Measurements from ENCODE around the gene SMR3A. TPM values are rescaled to one million over a fixed set of nuclear protein-coding genes. Genes with fewer than 3 reads are reported as not detected.

Gene SMR3A
- total RNA-seq, 4 donors from 2014 or later = not detected

- Histone ChIP-seq H3K27me3 (no peaks in the 10 kb centered on the region), H3K36me3 (no peaks in the 10 kb centered on the region), H3K4me3 (replicated peaks in 1 of 3) (no peak overlapping the region), H3K4me1 (peaks cover 0 to 10% of the 10 kb centered on the region in 2 donors), H3K9me3 (no peaks in the 10 kb centered on the region), H3K27ac (no peak overlapping the region)
- intact Hi-C loops (cut with DNase I) = no loop called here
- TF ChIP-seq POLR2A (IDR thresholded peaks at IDR 0.05) (no peak), CTCF (IDR thresholded peaks at IDR 0.05) (no peak)
- DNase-seq = no peak
- 87 to 89% methylated on average over 5 of the region's 5 CpGs for WGBS, 2 donors
These were observed 24.5 kb upstream of the SMR3A start for GRCh38 chr4:70336043-70336442.

GRCh38 chr4:70337886-70338420, 22.6 kb upstream of the SMR3A start:
- intact Hi-C loops (cut with DNase I) = no loop called here
- 76 to 78% methylated on average over 1 of the region's 1 CpG for WGBS, 2 donors
- H3K4me1 ChIP-seq = peaks cover 0 to 10% of the 10 kb centered on the region in 2 donors

GRCh38 chr4:70356185-70356584, 4.4 kb upstream of the SMR3A start:
- WGBS, 2 donors = 19 to 33% methylated on average over 1 of the region's 1 CpG
- no peak overlapping the region for H3K4me3 ChIP-seq (replicated peaks in 1 of 3)
- intact Hi-C loops (cut with DNase I) = no loop called here
- peak; percentile 69 to 79 for DNase-seq
- no peaks in the 10 kb centered on the region for H3K9me3 ChIP-seq
- no peaks in the 10 kb centered on the region for H3K36me3 ChIP-seq
- peak overlapping the region in 1 of 3 donors; percentile 8 for H3K27ac ChIP-seq
- no peaks in the 10 kb centered on the region for H3K27me3 ChIP-seq
- TF ChIP-seq CTCF (IDR thresholded peaks at IDR 0.05) (no peak), POLR2A (IDR thresholded peaks at IDR 0.05) (no peak)
- H3K4me1 ChIP-seq = peaks cover 0 to 10% of the 10 kb centered on the region in 2 donors

More at GRCh38 chr4:70337886-70338420, 22.6 kb upstream of the SMR3A start:
- TF ChIP-seq POLR2A (IDR thresholded peaks at IDR 0.05) = no peak
- no peak for TF ChIP-seq CTCF (IDR thresholded peaks at IDR 0.05)
- no peak for DNase-seq
- no peaks in the 10 kb centered on the region for H3K36me3 ChIP-seq
- H3K27me3 ChIP-seq = no peaks in the 10 kb centered on the region
- H3K27ac ChIP-seq = no peak overlapping the region
- no peak overlapping the region for H3K4me3 ChIP-seq (replicated peaks in 1 of 3)
- no peaks in the 10 kb centered on the region for H3K9me3 ChIP-seq

GRCh38 chr4:70359115-70359661, 1.4 kb upstream of the SMR3A start:
- no peak for TF ChIP-seq CTCF (IDR thresholded peaks at IDR 0.05)
- TF ChIP-seq POLR2A (IDR thresholded peaks at IDR 0.05) = no peak
- WGBS, 2 donors = 47 to 53% methylated on average over 3 of the region's 3 CpGs

GRCh38 chr4:70364002-70364401, 3.4 kb downstream of the SMR3A start:
- no peak for TF ChIP-seq POLR2A (IDR thresholded peaks at IDR 0.05)
- no peak for TF ChIP-seq CTCF (IDR thresholded peaks at IDR 0.05)
- H3K27ac ChIP-seq = no peak overlapping the region
- intact Hi-C loops (cut with DNase I) = no loop called here
- no peaks in the 10 kb centered on the region for H3K27me3 ChIP-seq
- H3K9me3 ChIP-seq = no peaks in the 10 kb centered on the region
- no peak overlapping the region for H3K4me3 ChIP-seq (replicated peaks in 1 of 3)
- H3K36me3 ChIP-seq = no peaks in the 10 kb centered on the region
- no peak for DNase-seq
- 94 to 95% methylated on average over 5 of the region's 5 CpGs for WGBS, 2 donors
- H3K4me1 ChIP-seq = peaks cover 0 to 5% of the 10 kb centered on the region in 2 donors

More at GRCh38 chr4:70359115-70359661, 1.4 kb upstream of the SMR3A start:
- DNase-seq = no peak
- Histone ChIP-seq H3K27ac (no peak overlapping the region), H3K4me1 (peaks cover 0 to 10% of the 10 kb centered on the region in 2 donors), H3K27me3 (no peaks in the 10 kb centered on the region), H3K9me3 (no peaks in the 10 kb centered on the region), H3K36me3 (no peaks in the 10 kb centered on the region), H3K4me3 (replicated peaks in 1 of 3) (no peak overlapping the region)
- intact Hi-C loops (cut with DNase I) = no loop called here
